ENCODE results near the gene SCIN. TPM values are rescaled to one million over a fixed set of nuclear protein-coding genes. Genes with fewer than 3 reads are reported as not detected.

Gene SCIN
- total and polyA plus RNA-seq, 2 of the 8 experiments (the other 6 are each of a cell fraction or from before 2014, with no cell fraction given) = 0.47 to 1.9 TPM

GRCh38 chr7:12582362-12582761, 11.8 kb downstream of the SCIN start:
- WGBS, 2 experiments (ENCODE audit: extremely low coverage in 1 of 2, insufficient coverage in 1 of 2, insufficient read length in 1 of 2, insufficient replicate concordance in 2 of 2, low coverage in 1 of 2, low lambda C conversion rate in 2 of 2, missing lambda C conversion rate in 1 of 2) = 92% methylated on average over 3 of the region's 3 CpGs; no CpG with 5 or more reads in 1 of the 2 experiments
- Histone ChIP-seq H3K56ac (replicated peaks; ENCODE audit: insufficient read length, low read depth, low read length) (no peak overlapping the region), H3K4ac (replicated peaks; ENCODE audit: insufficient read length, low read depth, low read length) (no peak overlapping the region), H2BK12ac (ENCODE audit: low read depth, low read length) (no peak overlapping the region), H3K27ac (ENCODE audit: low read depth, low read length) (no peak overlapping the region), H3K18ac (ENCODE audit: extremely low read depth, low read length) (no peak overlapping the region), H3K9ac (replicated peaks in 1 of 4; ENCODE audit: extremely low read depth in 1 of 4, low read depth in 3 of 4, low read length in 3 of 4) (no peak overlapping the region), H3K4me1 (replicated peaks in 1 of 4; ENCODE audit: control insufficient read depth in 3 of 4, insufficient read depth in 4 of 4, low read length in 3 of 4) (no peaks in the 10 kb centered on the region), H2BK120ac (replicated peaks; ENCODE audit: low read depth, low read length) (no peak overlapping the region), H2BK15ac (ENCODE audit: low read length) (no peak overlapping the region), H2BK5ac (ENCODE audit: low read depth, low read length) (no peak overlapping the region), H3K27me3 (replicated peaks in 1 of 4; ENCODE audit: control insufficient read depth in 3 of 4, extremely low read depth in 1 of 4, insufficient read depth in 3 of 4, low read length in 3 of 4) (no peaks in the 10 kb centered on the region), H2AK5ac (ENCODE audit: low read depth, low read length) (no peak overlapping the region), H3K9me3 (ENCODE audit: insufficient read depth in 2 of 2, low read depth in 1 of 2, low read length in 1 of 2) (no peaks in the 10 kb centered on the region), H3K4me2 (ENCODE audit: insufficient read depth in 1 of 2, low read depth in 2 of 2, low read length in 2 of 2) (no peak overlapping the region), H3K23ac (ENCODE audit: insufficient read length) (no peak overlapping the region), H3K79me2 (ENCODE audit: control insufficient read depth in 1 of 2, insufficient read depth in 2 of 2, low read length in 2 of 2) (no peaks in the 10 kb centered on the region), H3K4me3 (ENCODE audit: extremely low read depth in 1 of 4, insufficient read depth in 2 of 4, low read depth in 3 of 4, low read length in 4 of 4) (no peak overlapping the region), H4K8ac (ENCODE audit: extremely low read depth, insufficient read depth, low read length) (no peak overlapping the region), H4K5ac (ENCODE audit: insufficient read length, low read depth, low read length) (no peak overlapping the region), H3K79me1 (ENCODE audit: low read depth, low read length) (no peaks in the 10 kb centered on the region), H2BK20ac (ENCODE audit: low read length) (no peak overlapping the region), H4K20me1 (replicated peaks in 1 of 2; ENCODE audit: control insufficient read depth in 1 of 2, insufficient read depth in 2 of 2, low read length in 2 of 2) (no peaks in the 10 kb centered on the region), H2AFZ (ENCODE audit: low read length) (no peak overlapping the region), H3K23me2 (ENCODE audit: low read depth, low read length) (no peaks in the 10 kb centered on the region), H4K91ac (replicated peaks; ENCODE audit: insufficient read length, low read length) (no peak overlapping the region), H3K36me3 (ENCODE audit: control insufficient read depth in 2 of 4, insufficient read depth in 4 of 4, low read length in 3 of 4) (no peaks in the 10 kb centered on the region), H3K14ac (ENCODE audit: insufficient read length) (no peak overlapping the region)
- CTCF ChIA-PET (ENCODE audit: partially characterized antibody) = interaction anchor here (1.1 kb wide), 2 partner anchors 63 to 124 kb away, joined by 3 to 4 read pairs; no protein-coding TSS in a partner anchor
- POLR2A ChIA-PET (ENCODE audit: partially characterized antibody) = no interaction called here
- no peak for FAIRE-seq
- DNase-seq (ENCODE audit: low read depth in 1 of 2, low spot score in 2 of 2) = no peak
- TF ChIP-seq TEAD4 (IDR thresholded peaks at IDR 0.05; ENCODE audit: low read depth, low read length) (no peak), EGR1 (IDR thresholded peaks at IDR 0.05; ENCODE audit: borderline replicate concordance, low read depth, low read length) (no peak), POU5F1 (IDR thresholded peaks at IDR 0.05; ENCODE audit: low read depth, low read length) (no peak), CTBP2 (IDR thresholded peaks at IDR 0.05; ENCODE audit: borderline replicate concordance, insufficient read depth, insufficient read length, low read length) (no peak), CTCF (IDR thresholded peaks at IDR 0.05; ENCODE audit: control extremely low read depth in 1 of 3, insufficient read depth in 1 of 3, low read depth in 1 of 3, low read length in 3 of 3) (no peak), JUN (IDR thresholded peaks at IDR 0.05; ENCODE audit: low read depth, low read length) (no peak), POLR2A (IDR thresholded peaks at IDR 0.05; ENCODE audit: control extremely low read depth in 1 of 2, low read depth in 2 of 2, low read length in 2 of 2) (no peak), GABPA (IDR thresholded peaks at IDR 0.05; ENCODE audit: borderline replicate concordance, insufficient read depth, low read length) (no peak), SP4 (IDR thresholded peaks at IDR 0.05; ENCODE audit: low read length) (no peak), POLR2AphosphoS5 (IDR thresholded peaks at IDR 0.05; ENCODE audit: low read depth, low read length) (no peak), CREB1 (IDR thresholded peaks at IDR 0.05) (no peak), BACH1 (IDR thresholded peaks at IDR 0.05; ENCODE audit: low read length) (no peak), KDM5A (IDR thresholded peaks at IDR 0.05; ENCODE audit: low read length) (no peak)
